A549 (cell line): Measurements from ENCODE around the gene MYBL2. TPM values are rescaled to one million over a fixed set of nuclear protein-coding genes. Genes with fewer than 3 reads are reported as not detected.
A peak's percentile ranks its signal among the peaks of the same experiment; 100 is the strongest.

Source experiments
- ATAC-seq, 2 experiments: fragments of 200-7000 bp in 1 of 2; fragments of >200 bp in 1 of 2; cut with Nextera tagmentation in 1 of 2; cut with Tn5 transposase in 1 of 2; 3 replicates each; pipeline versions ENCODE4 v1.8.0 to v1.9.1; 2018 to 2020; ENCODE audit warnings: mild to moderate bottlenecking in 1 of 2, moderate library complexity in 1 of 2
- CTCF ChIA-PET: fragments of 300-600 bp; sonication (Branson Sonifier 250); formaldehyde crosslinking; extraction: SDS; loops from one replicate; lab custom pipeline; 2021; ENCODE audit warnings: antibody characterized with exemption, inconsistent platforms; lab: Yijun Ruan, JAX
- POLR2A ChIA-PET: fragments of 350-600 bp; formaldehyde crosslinking; extraction: SDS; loops from one replicate; lab custom pipeline; 2021; ENCODE audit warnings: antibody characterized with exemption, inconsistent platforms; lab: Yijun Ruan, JAX
- DNase-seq, 2 experiments: peaks; one replicate each; pipeline versions ENCODE4 v3.0.0 to v3.0.0-alpha.2; 2011 to 2016; ENCODE audit warnings: low read depth in 1 of 2, low spot score in 1 of 2
- FAIRE-seq: peaks from 2 replicates; lab custom pipeline; 2011; peaks lifted over from hg19 to GRCh38; lab: Jason Lieb, UNC
- H3K27ac ChIP-seq, 2 experiments: fragments of >200 bp; sonication (Bioruptor Twin); formaldehyde crosslinking; 3 replicates each; pipeline ENCODE4 v1.5.1; 2016 to 2017
- H3K4me1 ChIP-seq: fragments of >200 bp; sonication (Bioruptor Twin); formaldehyde crosslinking; 3 replicates; pipeline ENCODE4 v1.6.1; 2016
- H3K4me2 ChIP-seq: fragments of >200 bp; sonication (Bioruptor Twin); formaldehyde crosslinking; 3 replicates; pipeline ENCODE4 v1.6.1; 2016
- H3K4me3 ChIP-seq: fragments of >200 bp; sonication (Bioruptor Twin); formaldehyde crosslinking; 3 replicates; pipeline ENCODE4 v1.5.1; 2016
- H3K9me3 ChIP-seq: fragments of >200 bp; sonication (Bioruptor Twin); formaldehyde crosslinking; 3 replicates; pipeline ENCODE4 v1.6.1; 2016
- ATOH8 ChIP-seq: fragments of 250-450 bp; sonication (Bioruptor Pico); IDR thresholded peaks from 2 replicates; pipeline ENCODE4 v1.5.0; 2020; ENCODE audit warnings: low read depth, mild to moderate bottlenecking, moderate library complexity
- BCL3 ChIP-seq: fragments of >200 bp; sonication (Bioruptor Twin); formaldehyde crosslinking; IDR thresholded peaks from 3 replicates; pipeline ENCODE4 v1.6.1; 2016
- CHD2 ChIP-seq: fragments of 150-350 bp; IDR thresholded peaks from 2 replicates; pipeline ENCODE4 v1.6.1; 2014; ENCODE audit warnings: low read length; ENCODE audit not compliant: partially characterized antibody
- FOSB ChIP-seq: fragments of 250-450 bp; sonication (Bioruptor Pico); IDR thresholded peaks from 2 replicates; pipeline ENCODE4 v1.5.0; 2020; ENCODE audit warnings: mild to moderate bottlenecking, moderate library complexity
- FOSL2 ChIP-seq, 2 experiments: fragments of 450-650 bp in 1 of 2; fragments of >200 bp in 1 of 2; sonication (Bioruptor Twin) in 1 of 2; formaldehyde crosslinking; IDR thresholded peaks; 2 replicates each; pipeline versions ENCODE4 v1.5.0 to v1.6.1; 2016 to 2020; ENCODE audit warnings: mild to moderate bottlenecking in 1 of 2, moderate library complexity in 1 of 2
- GATA3 ChIP-seq: IDR thresholded peaks from 2 replicates; pipeline ENCODE4 v1.6.1; 2012; ENCODE audit warnings: borderline replicate concordance
- HDAC2 ChIP-seq: fragments of 200-600 bp; sonication (generic); IDR thresholded peaks from 2 replicates; pipeline ENCODE4 v1.6.1; 2016
- HOXA7 ChIP-seq: fragments of 250-450 bp; sonication (Bioruptor Pico); IDR thresholded peaks from 2 replicates; pipeline ENCODE4 v1.5.0; 2020; ENCODE audit warnings: mild to moderate bottlenecking, moderate library complexity
- HOXB5 ChIP-seq: fragments of 250-450 bp; sonication (Bioruptor Pico); IDR thresholded peaks from 2 replicates; pipeline ENCODE4 v1.5.0; 2020; ENCODE audit warnings: mild to moderate bottlenecking, moderate library complexity
- JUNB ChIP-seq: fragments of >200 bp; sonication (Bioruptor Twin); formaldehyde crosslinking; IDR thresholded peaks from 2 replicates; pipeline ENCODE4 v1.6.1; 2016
- MAX ChIP-seq: IDR thresholded peaks from 2 replicates; pipeline ENCODE4 v1.6.1; 2012
- NFE2L2 ChIP-seq: fragments of 150-350 bp; conservative IDR thresholded peaks from 2 replicates; pipeline ENCODE4 v1.6.1; 2014; ENCODE audit warnings: low read length
- POLR2AphosphoS2 ChIP-seq: conservative IDR thresholded peaks from 2 replicates; pipeline ENCODE4 v1.6.1; 2012; ENCODE audit warnings: low read length, improper control_type of control experiment, inconsistent platforms
- RARB ChIP-seq: fragments of 250-450 bp; sonication (Bioruptor Pico); IDR thresholded peaks from 2 replicates; pipeline ENCODE4 v1.8.0; 2021; ENCODE audit warnings: mild to moderate bottlenecking, moderate library complexity
- RCOR1 ChIP-seq: fragments of 150-350 bp; IDR thresholded peaks from 2 replicates; pipeline ENCODE4 v1.6.1; 2014; ENCODE audit warnings: antibody characterized with exemption, low read length, low read depth
- WGBS: methylation state at CpG from one replicate; pipeline ENCODE4 v1.1.6; 2017; ENCODE audit errors: missing lambda C conversion rate; 5-methylcytosine and 5-hydroxymethylcytosine counted together
- polyA plus RNA-seq, 4 experiments: library from polyadenylated mRNA; depleted of rRNA in 3 of 4; stranded (reverse); fragments of >200 nt; fragmentation: RNase III in 1 of 4; extraction: RNeasy Plus Mini Kit Qiagen cat#74134 plus additional on column Dnase treatment in 1 of 4; gene quantifications; 2 replicates in 3 of 4; 3 replicates in 1 of 4; pipeline ENCODE4 v1.2.3, GENCODE V29; 2011 to 2017
- TF ChIP-seq, protein P1 (sequence below): fragments of >200 bp; sonication (Bioruptor Twin); formaldehyde crosslinking; IDR thresholded peaks from 2 replicates; pipeline ENCODE4 v1.6.1; 2016
- TF ChIP-seq, protein P2 (sequence below): fragments of 450-650 bp; IDR thresholded peaks from 2 replicates; pipeline ENCODE4 v1.6.1; 2014; ENCODE audit warnings: antibody characterized with exemption
- TF ChIP-seq, protein P3 (sequence below): IDR thresholded peaks from 2 replicates; pipeline ENCODE4 v1.6.1; 2012; ENCODE audit warnings: low read depth, borderline replicate concordance

Gene MYBL2
- polyA plus RNA-seq, 2 of the 4 experiments (the other 2 are of a cell fraction): 19.9 to 53.7 TPM

DNA sequence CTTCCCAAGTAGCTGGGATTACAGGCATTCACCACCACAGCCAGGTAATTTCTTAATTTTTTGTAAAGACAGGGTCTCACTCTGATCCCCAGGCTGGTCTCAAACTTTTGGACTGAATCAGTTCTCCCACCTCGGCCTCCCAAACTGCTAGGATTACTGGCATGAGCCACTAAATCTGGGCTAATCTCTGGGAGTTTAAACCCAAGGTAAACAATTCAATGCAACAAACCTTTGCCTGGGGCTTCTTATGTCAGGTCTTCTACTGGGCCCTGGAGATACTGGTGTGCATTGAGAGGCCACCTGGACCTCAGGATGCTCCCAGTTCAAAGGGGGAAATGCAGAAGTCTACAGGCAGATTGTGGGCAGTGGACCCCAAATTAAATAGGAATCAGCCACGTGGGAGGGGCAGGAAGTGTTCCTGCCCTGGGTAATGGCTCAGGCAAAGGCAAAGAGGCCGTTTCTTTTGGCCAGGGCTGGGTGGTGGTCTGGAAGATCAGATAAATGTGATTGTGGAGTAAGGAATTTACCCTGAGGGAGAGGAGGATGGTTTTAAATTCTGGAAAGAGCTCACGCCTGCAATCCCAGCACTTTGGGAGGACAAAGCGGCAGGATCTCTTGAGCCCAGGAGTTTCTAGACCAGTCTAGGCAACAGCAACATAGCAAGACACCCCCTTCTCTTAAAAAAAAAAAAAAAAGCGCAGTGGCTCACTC is 1.3 kb upstream of the MYBL2 start:
- no peak overlapping the region for H3K4me3 ChIP-seq
- ATAC-seq (no peak), DNase-seq (no peak), FAIRE-seq (no peak)
- CTCF ChIA-PET: interaction anchor here (0.7 to 1.5 kb wide), 4 partner anchors 23 to 416 kb away, joined by 3 to 4 read pairs (median 3); no protein-coding TSS in a partner anchor
- POLR2A ChIA-PET: no interaction called here
- H3K27ac ChIP-seq: no peak overlapping the region
- H3K4me2 ChIP-seq: no peak overlapping the region
- H3K9me3 ChIP-seq: no peaks in the 10 kb centered on the region
- H3K4me1 ChIP-seq: peaks cover 29% of the 10 kb centered on the region
- 84% methylated on average over 6 of the region's 6 CpGs for WGBS
- TF ChIP-seq, protein P1, sequence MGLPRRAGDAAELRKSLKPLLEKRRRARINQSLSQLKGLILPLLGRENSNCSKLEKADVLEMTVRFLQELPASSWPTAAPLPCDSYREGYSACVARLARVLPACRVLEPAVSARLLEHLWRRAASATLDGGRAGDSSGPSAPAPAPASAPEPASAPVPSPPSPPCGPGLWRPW: no peak
- TF ChIP-seq HDAC2 (no peak), NFE2L2 (no peak), POLR2AphosphoS2 (no peak), JUNB (no peak), CHD2 (no peak), FOSB (CRISPR knock-in tag) (no peak), HOXB5 (CRISPR knock-in tag) (no peak), MAX (no peak), RARB (CRISPR knock-in tag) (no peak), HOXA7 (CRISPR knock-in tag) (no peak)

GRCh38 chr20:43667341-43668132 is 623 bp downstream of the MYBL2 start:
- H3K9me3 ChIP-seq: no peaks in the 10 kb centered on the region
- ChIA-PET CTCF (interaction anchor here (0.5 to 1.5 kb wide), 5 partner anchors 24 to 450 kb away, joined by 3 to 5 read pairs (median 3); no protein-coding TSS in a partner anchor), POLR2A (interaction anchor here (0.6 to 0.7 kb wide), 2 partner anchors 13 to 92 kb away, joined by 6 to 10 read pairs; no protein-coding TSS in a partner anchor)
- H3K4me3 ChIP-seq: peak overlapping the region; percentile 67
- WGBS: 25% methylated on average over 9 of the region's 34 CpGs
- H3K4me1 ChIP-seq: peaks cover 29% of the 10 kb centered on the region
- TF ChIP-seq, protein P2, sequence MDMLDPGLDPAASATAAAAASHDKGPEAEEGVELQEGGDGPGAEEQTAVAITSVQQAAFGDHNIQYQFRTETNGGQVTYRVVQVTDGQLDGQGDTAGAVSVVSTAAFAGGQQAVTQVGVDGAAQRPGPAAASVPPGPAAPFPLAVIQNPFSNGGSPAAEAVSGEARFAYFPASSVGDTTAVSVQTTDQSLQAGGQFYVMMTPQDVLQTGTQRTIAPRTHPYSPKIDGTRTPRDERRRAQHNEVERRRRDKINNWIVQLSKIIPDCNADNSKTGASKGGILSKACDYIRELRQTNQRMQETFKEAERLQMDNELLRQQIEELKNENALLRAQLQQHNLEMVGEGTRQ: no peak
- 0 out of 3 replicates have a peak, but pooled peaks have one; percentile 8 for TF ChIP-seq BCL3
- ATAC-seq (peak; percentile 31 to 34; a peak in 4 of 6 replicates), FAIRE-seq (no peak), DNase-seq (peak; percentile 21 to 40)
- H3K4me2 ChIP-seq: peak overlapping the region; percentile 87
- peak overlapping the region; percentile 68 to 95 for H3K27ac ChIP-seq

- FAIRE-seq: no peak
- Histone ChIP-seq H3K27ac (0 out of 6 replicates have a peak overlapping the region, but pooled peaks of 1 of the 2 experiments have one; percentile 3), H3K4me3 (no peak overlapping the region), H3K4me2 (peak overlapping the region; percentile 87; the same call in 1 of the 3 replicates), H3K9me3 (no peaks in the 10 kb centered on the region), H3K4me1 (peaks cover 29% of the 10 kb centered on the region)
- TF ChIP-seq, protein P3, sequence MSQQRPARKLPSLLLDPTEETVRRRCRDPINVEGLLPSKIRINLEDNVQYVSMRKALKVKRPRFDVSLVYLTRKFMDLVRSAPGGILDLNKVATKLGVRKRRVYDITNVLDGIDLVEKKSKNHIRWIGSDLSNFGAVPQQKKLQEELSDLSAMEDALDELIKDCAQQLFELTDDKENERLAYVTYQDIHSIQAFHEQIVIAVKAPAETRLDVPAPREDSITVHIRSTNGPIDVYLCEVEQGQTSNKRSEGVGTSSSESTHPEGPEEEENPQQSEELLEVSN: no peak
- no peak for TF ChIP-seq GATA3
- no peak for TF ChIP-seq RCOR1
- no peak for TF ChIP-seq ATOH8 (CRISPR knock-in tag)
- no peak for TF ChIP-seq FOSL2 (IDR thresholded peaks at IDR 0.05)
- TF ChIP-seq FOSL2 (CRISPR knock-in tag; IDR thresholded peaks at IDR 0.05): peak; percentile 24; the same call in 1 of the 2 replicates
- POLR2A ChIA-PET: no interaction called here
- WGBS: 42% methylated on average over 3 of the region's 3 CpGs
- CTCF ChIA-PET: interaction anchor here (0.6 to 1.7 kb wide), 3 partner anchors 20 to 221 kb away, joined by 3 to 6 read pairs (median 3); no protein-coding TSS in a partner anchor
- peak in 1 of 2 experiments; percentile 49; a peak in 3 of 6 replicates for ATAC-seq
- peak in 1 of 2 experiments; percentile 31 for DNase-seq
Observed at GRCh38 chr20:43669332-43669731, 2.4 kb downstream of the MYBL2 start.
